Activated CD8-positive, alpha-beta memory T cell treated with anti-CD3 and anti-CD28 coated beads, Interleukin-2, amount 50 U/mL, for 24 hours (primary cell): ENCODE results near the gene ARHGEF39.

Source experiments
- DNase-seq: peaks from one replicate; pipeline ENCODE4 v3.0.0-alpha.2; 2020; ENCODE audit errors: extremely low read depth

ARHGEF39 gene

DNA sequence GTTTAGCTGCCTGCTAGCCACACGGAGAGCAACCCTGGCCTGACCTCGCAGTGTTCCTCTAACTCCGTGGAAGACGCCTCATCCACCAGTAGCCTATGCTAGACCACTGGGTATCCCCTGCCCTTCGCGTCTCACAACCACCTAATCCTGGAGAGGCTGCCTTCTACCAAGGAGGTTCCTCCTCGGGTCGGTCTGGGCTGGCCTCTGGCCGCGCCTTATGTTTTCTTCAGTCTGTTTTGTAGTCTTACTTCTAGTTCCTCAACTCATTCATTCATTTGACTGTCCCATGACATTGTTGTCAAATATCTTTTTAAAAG, 26.3 kb upstream of the ARHGEF39 start:
- no peak for DNase-seq

DNA sequence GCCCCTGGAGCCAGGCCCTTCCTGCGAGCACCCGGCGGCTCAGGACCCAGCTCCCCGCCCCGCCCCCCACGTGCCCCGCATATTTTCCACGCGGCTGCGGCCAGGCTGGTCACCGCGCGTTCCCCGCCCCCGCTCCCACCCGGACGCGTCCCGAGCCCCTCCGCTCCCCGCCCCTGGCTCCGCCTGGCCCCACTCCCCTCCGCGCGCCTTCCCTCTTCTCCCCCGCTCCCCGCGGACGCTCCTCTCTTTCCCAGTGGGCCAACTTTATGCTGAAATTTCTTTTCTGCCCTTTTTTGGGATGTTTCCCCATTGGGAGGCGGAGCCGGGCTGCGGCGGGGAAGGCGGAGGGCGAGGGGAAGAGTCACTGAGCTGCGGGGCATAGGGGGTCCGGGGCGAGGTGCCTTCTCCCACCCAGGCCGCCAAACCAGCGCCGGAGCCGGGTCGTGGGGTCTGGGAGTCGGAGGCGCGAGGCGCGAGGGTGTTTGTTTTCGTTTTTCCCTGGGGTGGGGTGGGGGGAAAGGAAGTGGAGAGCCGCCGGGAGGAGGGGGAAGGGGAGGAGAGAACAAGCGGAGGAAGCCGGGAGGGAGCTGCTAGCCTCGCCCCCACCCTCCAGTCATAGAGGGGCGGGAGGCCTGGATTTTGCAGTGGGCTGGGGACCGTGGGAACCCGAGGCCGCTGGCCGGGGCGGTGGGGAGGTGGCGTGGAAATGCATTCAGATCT, 25.8 kb upstream of the ARHGEF39 start:
- no peak for DNase-seq

DNA sequence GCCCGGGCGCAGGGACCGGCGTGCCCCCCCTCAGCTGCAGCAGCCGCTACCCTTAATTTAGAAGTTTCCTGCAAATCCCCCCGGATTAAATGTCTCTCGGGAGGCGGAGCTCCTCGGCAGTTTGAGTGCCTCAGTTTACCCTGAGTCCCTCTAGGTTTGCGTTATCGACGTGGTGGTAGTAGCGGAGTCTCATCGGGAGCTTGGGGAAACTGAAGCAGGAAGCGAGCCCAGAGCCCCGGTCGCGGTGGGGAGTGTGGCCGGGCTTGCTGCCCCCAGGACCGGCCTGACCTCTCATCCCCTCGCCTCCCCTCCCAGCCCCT, 25.3 kb upstream of the ARHGEF39 start:
- no peak for DNase-seq

DNA sequence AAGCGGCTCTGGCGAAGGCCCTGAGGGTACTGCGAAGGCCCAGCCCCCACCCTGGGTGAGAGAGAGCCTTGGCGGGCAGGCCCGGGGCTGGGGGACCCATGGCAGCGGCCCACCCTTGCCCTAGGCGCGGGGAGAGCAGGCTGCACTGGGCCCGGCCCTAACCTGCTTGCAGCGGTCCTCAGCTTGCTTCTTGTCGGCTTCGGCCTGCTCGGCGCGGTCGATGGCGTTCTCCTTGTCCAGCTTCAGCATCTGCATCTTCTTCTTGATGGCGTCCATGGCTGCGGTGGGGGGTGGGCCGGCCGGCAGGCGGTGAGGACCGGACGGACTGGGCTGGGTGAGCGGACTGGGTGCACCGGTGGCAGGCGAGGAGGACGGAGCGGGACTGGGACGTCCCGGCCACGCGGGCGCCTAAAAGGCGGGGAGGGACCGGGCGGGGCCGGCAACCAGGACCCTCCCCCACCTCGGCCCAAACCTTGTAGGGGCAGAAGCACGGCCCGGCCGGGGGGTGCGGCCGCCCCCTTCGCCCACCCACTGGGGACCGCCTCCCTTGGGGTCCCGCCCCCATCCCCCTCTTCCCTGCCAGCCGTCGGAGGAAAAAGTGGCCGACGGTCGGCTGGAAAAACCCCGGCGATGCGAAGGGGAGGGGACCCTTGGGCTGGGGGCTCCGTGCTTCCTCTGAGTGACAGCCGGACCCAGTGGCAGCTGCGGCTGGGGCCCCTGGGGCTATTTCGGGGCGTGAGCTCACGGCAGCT, 24.7 kb upstream of the ARHGEF39 start, which contains the start of gene TPM2:
Gene TPM2, minus strand, starts transcription at position 384 of the 752 bp plus-strand sequence. Its CDS starts 108 bp downstream, at position 276.
- no peak for DNase-seq

- DNase-seq, result no peak
These were observed 23.9 kb upstream of the ARHGEF39 start for GRCh38 chr9:35688558-35689541.

- DNase-seq, result no peak
These were observed 23.1 kb upstream of the ARHGEF39 start for GRCh38 chr9:35687972-35688557.

DNA sequence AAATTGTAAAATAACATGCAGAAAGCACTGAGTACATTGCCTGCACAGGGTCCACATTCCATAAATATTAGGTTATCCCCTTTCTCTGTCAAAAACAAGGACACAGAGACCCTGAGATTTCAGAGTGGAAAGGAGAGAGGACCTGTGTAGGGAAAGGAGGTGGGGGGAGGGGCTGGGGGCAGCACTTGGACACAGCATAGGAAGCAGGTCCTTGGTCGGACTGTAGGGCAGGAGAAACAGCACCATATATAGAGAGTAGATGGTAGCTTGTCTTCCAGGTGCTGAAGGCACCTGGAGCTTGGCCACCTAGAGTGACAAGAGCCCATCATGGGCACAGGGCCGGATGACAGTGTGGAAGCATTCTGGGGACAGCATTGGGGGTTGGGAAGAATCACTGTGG, 22.3 kb upstream of the ARHGEF39 start:
- no peak for DNase-seq

DNA sequence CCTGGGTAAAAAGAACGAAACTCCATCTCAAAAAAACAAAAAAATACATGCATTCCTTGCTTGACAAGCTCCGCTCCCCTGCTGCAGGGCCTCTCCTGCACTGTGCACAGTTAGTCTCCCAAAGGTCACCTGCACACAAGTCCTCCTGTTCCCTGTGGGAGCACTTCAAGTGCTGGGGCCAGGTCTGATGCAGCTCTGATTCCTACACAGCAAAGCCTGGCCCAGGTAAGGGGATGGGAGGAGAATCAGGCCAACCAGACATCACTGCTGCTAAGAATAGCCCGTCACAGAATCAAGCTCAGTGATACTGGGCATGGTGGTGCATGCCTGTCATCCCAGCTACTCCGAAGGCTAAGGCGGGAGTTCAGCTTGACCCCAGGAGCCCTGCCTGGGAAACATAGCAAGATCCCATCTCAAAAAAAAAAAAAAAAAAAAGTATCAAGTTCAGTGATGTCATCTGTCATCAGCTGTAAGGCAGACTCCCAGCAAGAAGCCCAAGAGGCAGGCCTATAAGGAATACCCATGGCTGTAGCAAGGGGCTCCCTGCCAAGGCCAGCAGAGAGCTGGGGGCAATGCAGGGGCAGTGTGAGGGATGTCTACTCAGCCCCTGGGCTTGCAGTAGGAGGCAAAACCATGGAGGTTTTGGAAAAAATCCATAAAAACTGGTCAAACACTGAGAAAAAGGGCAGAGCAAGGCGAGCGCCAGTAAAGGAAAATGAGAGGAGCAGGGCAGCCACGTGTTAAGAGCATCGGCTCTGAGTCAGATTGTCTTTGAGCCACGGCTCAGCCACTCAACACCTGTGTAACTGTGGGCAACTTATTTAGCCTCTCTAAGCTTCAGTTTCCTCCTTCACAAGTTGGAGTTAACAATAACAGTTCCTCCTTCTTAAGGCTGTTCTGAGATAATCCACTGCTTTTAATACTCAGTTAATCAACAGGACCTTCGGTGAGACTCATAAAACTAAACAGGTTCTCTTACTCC, 21.5 kb upstream of the ARHGEF39 start:
- DNase-seq, result no peak

DNA sequence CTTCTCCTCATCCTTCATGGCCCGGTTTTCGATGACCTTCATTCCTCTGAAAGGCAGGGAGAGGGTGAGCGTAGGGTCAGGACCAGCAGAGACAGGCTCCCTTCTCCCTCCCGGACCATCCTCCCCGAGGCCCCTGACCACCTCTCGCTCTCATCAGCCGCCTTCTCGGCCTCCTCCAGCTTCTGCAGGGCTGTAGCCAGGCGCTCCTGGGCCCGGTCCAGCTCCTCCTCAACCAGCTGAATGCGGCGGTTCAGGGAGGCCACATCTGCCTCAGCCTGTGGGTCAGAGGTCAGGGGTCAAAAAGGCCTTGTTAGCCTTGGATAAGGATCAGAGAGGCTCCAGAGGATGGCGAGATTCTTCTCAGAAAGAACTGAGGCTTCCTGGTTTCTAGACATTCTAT, 20.5 kb upstream of the ARHGEF39 start:
- DNase-seq, result no peak

DNA sequence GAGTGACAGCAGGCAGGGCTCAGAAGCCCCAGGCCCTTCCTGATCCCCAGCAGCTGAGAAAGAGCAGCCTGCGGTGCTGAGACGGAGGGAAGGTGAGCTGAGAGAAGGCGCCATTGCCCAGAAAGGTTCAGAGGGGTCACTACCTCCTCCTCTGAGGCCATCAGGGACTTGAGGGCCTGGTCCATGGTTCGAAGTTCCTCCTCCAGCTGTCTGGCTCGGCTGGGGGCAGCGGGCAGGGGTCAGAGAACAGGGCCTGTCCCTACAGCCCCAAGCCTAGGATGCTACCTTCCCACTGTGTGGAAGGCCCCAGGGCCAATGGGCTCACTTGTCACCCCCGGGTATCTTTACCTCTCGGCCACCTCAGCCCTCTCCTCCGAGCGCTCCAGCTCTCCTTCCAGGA, 19.9 kb upstream of the ARHGEF39 start:
- DNase-seq, result no peak

DNA sequence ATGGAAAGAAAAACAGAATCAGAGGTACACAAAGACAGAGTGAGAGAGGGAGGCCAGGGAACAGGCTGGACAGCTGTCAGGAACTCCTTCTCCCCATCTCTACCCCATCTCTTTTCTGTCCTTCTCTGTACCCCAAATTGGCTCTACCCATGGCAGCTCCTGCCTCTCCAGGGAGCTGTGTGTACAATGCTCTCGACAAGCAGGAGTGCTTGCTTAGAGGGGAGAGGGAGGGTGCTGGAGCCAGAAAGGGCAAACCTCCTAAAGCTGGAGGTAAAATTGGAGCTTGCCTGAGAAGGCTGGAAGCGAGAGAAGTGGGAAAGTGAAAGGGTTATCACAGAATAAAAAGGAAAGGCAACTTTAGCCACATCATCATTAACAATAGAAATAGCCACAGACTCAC, 18.3 kb upstream of the ARHGEF39 start:
- no peak for DNase-seq

GRCh38 chr9:35682520-35683315, 17.7 kb upstream of the ARHGEF39 start:
- DNase-seq, result no peak

GRCh38 chr9:35682051-35682450, 17.1 kb upstream of the ARHGEF39 start:
- DNase-seq, result no peak

DNA sequence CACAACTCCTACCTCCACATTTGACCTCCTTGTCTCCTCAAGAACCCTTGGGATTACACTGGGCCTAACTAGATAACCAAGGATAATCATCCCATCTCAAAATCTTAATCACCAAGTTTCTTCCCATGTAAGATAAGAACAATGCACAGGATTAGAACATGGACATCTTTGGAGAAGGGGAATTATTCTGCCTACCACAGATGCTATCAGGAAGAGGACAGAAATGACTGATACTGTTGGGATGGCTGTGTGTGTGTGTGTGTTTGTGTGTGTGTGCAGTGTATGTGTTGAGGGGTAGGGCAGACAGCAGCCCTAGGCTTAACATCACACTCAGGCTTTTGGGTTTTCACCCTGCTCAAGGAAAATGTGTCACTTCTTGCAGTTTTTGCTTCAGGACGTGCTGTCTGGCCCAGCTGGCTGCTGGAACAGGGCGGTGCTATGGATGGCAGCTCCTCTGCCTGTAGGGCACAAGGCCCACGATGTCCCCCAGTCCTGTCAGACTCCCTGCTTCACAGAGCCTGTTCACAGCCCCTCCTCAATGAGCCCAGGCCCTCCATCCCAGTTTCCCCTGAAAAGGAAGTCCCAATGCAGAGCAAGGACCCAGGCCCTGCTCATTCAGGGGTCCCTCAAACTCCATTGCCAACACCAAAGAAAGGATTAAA, 16.5 kb upstream of the ARHGEF39 start:
- DNase-seq, result no peak

DNA sequence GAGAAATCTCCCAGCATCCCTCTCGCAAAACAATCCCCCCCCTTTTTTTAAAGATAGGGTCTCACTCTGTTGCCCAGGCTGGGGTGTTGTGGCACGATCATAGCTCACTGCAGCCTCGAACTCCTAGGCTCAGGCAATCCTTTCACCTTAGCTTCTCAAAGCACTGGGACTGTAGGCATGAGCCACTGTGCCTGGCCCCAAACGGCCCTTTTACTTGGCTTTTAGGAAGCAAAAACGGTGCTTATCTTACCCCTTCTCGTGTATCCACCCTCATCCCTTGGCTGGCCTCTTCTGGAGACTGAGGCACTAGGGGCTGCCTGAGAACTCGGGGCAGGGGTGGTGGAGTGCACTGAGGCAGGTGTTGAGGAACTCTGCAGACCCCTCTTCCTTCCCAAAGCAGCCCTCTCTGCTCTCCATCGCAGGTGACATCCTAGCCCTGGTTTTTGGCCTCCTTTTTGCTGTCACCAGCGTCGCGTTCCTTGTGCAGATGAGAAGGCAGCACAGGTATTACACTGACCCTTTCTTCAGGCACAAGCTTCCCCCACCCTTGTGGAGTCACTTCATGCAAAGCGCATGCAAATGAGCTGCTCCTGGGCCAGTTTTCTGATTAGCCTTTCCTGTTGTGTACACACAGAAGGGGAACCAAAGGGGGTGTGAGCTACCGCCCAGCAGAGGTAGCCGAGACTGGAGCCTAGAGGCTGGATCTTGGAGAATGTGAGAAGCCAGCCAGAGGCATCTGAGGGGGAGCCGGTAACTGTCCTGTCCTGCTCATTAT, 15.5 kb upstream of the ARHGEF39 start:
- no peak for DNase-seq

DNA sequence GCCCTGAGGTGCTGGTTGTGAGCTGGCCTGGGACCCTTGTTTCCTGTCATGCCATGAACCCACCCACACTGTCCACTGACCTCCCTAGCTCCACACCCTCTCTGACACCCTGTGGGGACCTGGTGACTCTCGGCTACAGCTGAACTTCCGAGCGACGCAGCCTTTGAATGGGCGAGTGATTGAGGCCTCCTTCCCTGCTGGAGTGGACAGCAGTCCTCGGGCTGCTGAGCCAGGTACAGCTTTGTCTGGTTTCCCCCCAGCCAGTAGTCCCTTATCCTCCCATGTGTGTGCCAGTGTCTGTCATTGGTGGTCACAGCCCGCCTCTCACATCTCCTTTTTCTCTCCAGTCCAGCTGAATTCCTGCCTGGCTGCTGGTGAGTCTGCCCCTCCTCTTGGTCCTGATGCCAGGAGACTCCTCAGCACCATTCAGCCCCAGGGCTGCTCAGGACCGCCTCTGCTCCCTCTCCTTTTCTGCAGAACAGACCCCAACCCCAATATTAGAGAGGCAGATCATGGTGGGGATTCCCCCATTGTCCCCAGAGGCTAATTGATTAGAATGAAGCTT, 14.9 kb upstream of the ARHGEF39 start:
- no peak for DNase-seq

DNA sequence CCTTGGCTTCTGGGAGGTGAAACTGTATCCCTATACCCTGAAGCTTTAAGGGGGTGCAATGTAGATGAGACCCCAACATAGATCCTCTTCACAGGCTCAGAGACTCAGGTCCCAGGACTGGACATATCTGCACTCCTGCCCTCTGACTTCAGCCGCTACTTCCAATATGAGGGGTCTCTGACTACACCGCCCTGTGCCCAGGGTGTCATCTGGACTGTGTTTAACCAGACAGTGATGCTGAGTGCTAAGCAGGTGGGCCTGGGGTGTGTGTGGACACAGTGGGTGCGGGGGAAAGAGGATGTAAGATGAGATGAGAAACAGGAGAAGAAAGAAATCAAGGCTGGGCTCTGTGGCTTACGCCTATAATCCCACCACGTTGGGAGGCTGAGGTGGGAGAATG, 14.1 kb upstream of the ARHGEF39 start:
- no peak for DNase-seq

- DNase-seq, result no peak
These were observed 10.9 kb upstream of the ARHGEF39 start for GRCh38 chr9:35675732-35676392.
